HCT116 (cell line): ENCODE measurements around the gene FNDC3B. TPM values are rescaled to one million over a fixed set of nuclear protein-coding genes. Genes with fewer than 3 reads are reported as not detected.

Experiments used
- ATAC-seq: fragments of 200-7000 bp; cut with Tn5 transposase; 2 replicates; pipeline ENCODE4 v1.9.1; 2020; ENCODE audit warnings: mild to moderate bottlenecking, moderate library complexity
- BruUV-seq: library from RNA; stranded (reverse); fragments of 400-500 nt; replicated peaks from 2 replicates; lab custom pipeline; 2021; lab: Mats Ljungman, UMichigan
- CTCF ChIA-PET: fragments of 300-600 bp; sonication (Branson Sonifier 250); formaldehyde crosslinking; loops from one replicate; lab custom pipeline; 2021; ENCODE audit warnings: antibody characterized with exemption; lab: Charles Lee
- POLR2A ChIA-PET: fragments of 300-600, 350-600 bp; sonication (Branson Sonifier 250); formaldehyde crosslinking; loops from one replicate; lab custom pipeline; 2021; ENCODE audit warnings: antibody characterized with exemption; lab: Charles Lee
- RAD21 ChIA-PET, 2 experiments: fragments of 300-600 bp; sonication (Branson Sonifier 250); formaldehyde crosslinking; loops; one replicate each; lab custom pipeline; 2023; ENCODE audit warnings: low total read pairs in 2 of 2; ENCODE audit not compliant: uncharacterized antibody in 2 of 2, unreplicated experiment in 2 of 2, low non-redundant PET in 1 of 2; lab: Charles Lee
- DNase-seq: peaks from one replicate; pipeline ENCODE4 v3.0.0-alpha.2; 2010; ENCODE audit warnings: low read depth, low spot score
- H2AFZ ChIP-seq: fragments of 200-600 bp; shearing (Covaris generic), sonication (generic); 2 replicates; pipeline ENCODE4 v1.6.1; 2017; ENCODE audit warnings: low read depth, mixed run types, mixed read lengths, antibody characterized with exemption, low read length; ENCODE audit not compliant: poor library complexity, severe bottlenecking
- H3K27ac ChIP-seq: 2 replicates; pipeline ENCODE4 v1.5.1; 2012; ENCODE audit warnings: low read depth, low read length
- H3K27me3 ChIP-seq: fragments of 200-600 bp; sonication (generic); 2 replicates; pipeline ENCODE4 v1.6.1; 2016; ENCODE audit warnings: mixed run types, low read length, mixed read lengths; ENCODE audit not compliant: insufficient read depth
- H3K36me3 ChIP-seq, 2 experiments: fragments of 200-500 bp in 1 of 2; fragments of 200-600 bp in 1 of 2; sonication (Bioruptor generic) in 1 of 2; sonication (generic) in 1 of 2; 2 replicates each; pipeline versions ENCODE4 v1.5.1 to v1.6.1; 2014 to 2016; ENCODE audit warnings: low read length in 2 of 2, inconsistent platforms in 1 of 2, mixed read lengths in 1 of 2, mixed run types in 1 of 2; ENCODE audit not compliant: insufficient read depth in 2 of 2, control insufficient read depth in 1 of 2
- H3K4me1 ChIP-seq, 2 experiments: fragments of 200-600 bp in 1 of 2; sonication (generic) in 1 of 2; 2 replicates each; pipeline versions ENCODE4 v1.5.1 to v1.6.1; 2012 to 2017; ENCODE audit warnings: low read length in 2 of 2, inconsistent platforms in 1 of 2, mild to moderate bottlenecking in 1 of 2, mixed read lengths in 1 of 2, mixed run types in 1 of 2, moderate library complexity in 1 of 2; ENCODE audit not compliant: insufficient read depth in 2 of 2, control insufficient read depth in 1 of 2
- H3K4me2 ChIP-seq: fragments of 200-600 bp; sonication (generic); 2 replicates; pipeline ENCODE4 v1.6.1; 2017; ENCODE audit warnings: mixed run types, low read length, mixed read lengths
- H3K4me3 ChIP-seq, 2 experiments: fragments of 200-600 bp in 1 of 2; sonication (generic) in 1 of 2; replicated peaks in 1 of 2; 2 replicates each; pipeline ENCODE4 v1.5.1; 2011 to 2016; ENCODE audit warnings: low read length in 2 of 2, control low read depth in 1 of 2, low read depth in 1 of 2, mild to moderate bottlenecking in 1 of 2, mixed read lengths in 1 of 2, mixed run types in 1 of 2
- H3K79me2 ChIP-seq: fragments of 200-600 bp; sonication (generic); 2 replicates; pipeline ENCODE4 v1.6.1; 2017; ENCODE audit warnings: mild to moderate bottlenecking, mixed run types, low read length, moderate library complexity, mixed read lengths; ENCODE audit not compliant: insufficient read depth
- H3K9ac ChIP-seq: fragments of 200-600 bp; sonication (generic); 2 replicates; pipeline ENCODE4 v1.6.1; 2016; ENCODE audit warnings: low read length, mixed read lengths
- H3K9me2 ChIP-seq: fragments of 200-600 bp; sonication (generic), shearing (Covaris generic); 2 replicates; pipeline ENCODE4 v1.6.1; 2017; ENCODE audit warnings: mixed run types, mild to moderate bottlenecking, moderate library complexity; ENCODE audit not compliant: insufficient read depth
- H3K9me3 ChIP-seq, 2 experiments: fragments of 200-500 bp in 1 of 2; fragments of 200-600 bp in 1 of 2; sonication (Bioruptor generic) in 1 of 2; sonication (generic) in 1 of 2; 2 replicates each; pipeline ENCODE4 v1.6.1; 2014 to 2017; ENCODE audit warnings: low read length in 2 of 2, mixed read lengths in 2 of 2, inconsistent platforms in 1 of 2, low read depth in 1 of 2, mild to moderate bottlenecking in 1 of 2, mixed run types in 1 of 2, moderate library complexity in 1 of 2; ENCODE audit not compliant: control insufficient read depth in 1 of 2, insufficient read depth in 1 of 2
- H4K20me1 ChIP-seq: fragments of 200-600 bp; sonication (generic), shearing (Covaris generic); 2 replicates; pipeline ENCODE4 v1.6.1; 2017; ENCODE audit warnings: mixed run types, mild to moderate bottlenecking, moderate library complexity; ENCODE audit not compliant: insufficient read depth
- CBX3 ChIP-seq: IDR thresholded peaks from 2 replicates; pipeline ENCODE4 v1.6.1; 2012; ENCODE audit warnings: low read depth
- EGR1 ChIP-seq: IDR thresholded peaks from 2 replicates; pipeline ENCODE4 v1.6.1; 2012; ENCODE audit warnings: low read depth
- FOSL1 ChIP-seq: IDR thresholded peaks from 2 replicates; pipeline ENCODE4 v1.6.1; 2012; ENCODE audit warnings: low read depth
- RAD21 ChIP-seq: IDR thresholded peaks from 2 replicates; pipeline ENCODE4 v1.6.1; 2012; ENCODE audit warnings: low read depth, mild to moderate bottlenecking
- SRF ChIP-seq: IDR thresholded peaks from 2 replicates; pipeline ENCODE4 v1.6.1; 2012; ENCODE audit warnings: low read depth
- ZFX ChIP-seq: fragments of 450-650 bp; IDR thresholded peaks from 2 replicates; pipeline ENCODE4 v1.6.1; 2017
- intact Hi-C: fragments of 100-400 bp; cut with micrococcal nuclease; formaldehyde crosslinking; loops from 2 replicates; pipeline ENCODE4 v1.10.0; 2022
- total RNA-seq: library from RNA; stranded (reverse); gene quantifications from one replicate; pipeline ENCODE4 v1.2.1, GENCODE V29; 2021; ENCODE audit not compliant: unreplicated experiment
- TF ChIP-seq, protein P1 (sequence below): IDR thresholded peaks from 2 replicates; pipeline ENCODE4 v1.6.1; 2011; ENCODE audit warnings: mild to moderate bottlenecking, low read length, moderate library complexity; ENCODE audit not compliant: insufficient replicate concordance; ENCODE audit errors: extremely low read depth
- TF ChIP-seq, protein P2 (sequence below): IDR thresholded peaks from 2 replicates; pipeline ENCODE4 v1.6.1; 2012
- TF ChIP-seq, protein P3 (sequence below): IDR thresholded peaks from 2 replicates; pipeline ENCODE4 v1.6.1; 2012; ENCODE audit warnings: low read depth

The FNDC3B gene
- total RNA-seq, 1 experiment from 2014 or later: 45.7 TPM

DNA sequence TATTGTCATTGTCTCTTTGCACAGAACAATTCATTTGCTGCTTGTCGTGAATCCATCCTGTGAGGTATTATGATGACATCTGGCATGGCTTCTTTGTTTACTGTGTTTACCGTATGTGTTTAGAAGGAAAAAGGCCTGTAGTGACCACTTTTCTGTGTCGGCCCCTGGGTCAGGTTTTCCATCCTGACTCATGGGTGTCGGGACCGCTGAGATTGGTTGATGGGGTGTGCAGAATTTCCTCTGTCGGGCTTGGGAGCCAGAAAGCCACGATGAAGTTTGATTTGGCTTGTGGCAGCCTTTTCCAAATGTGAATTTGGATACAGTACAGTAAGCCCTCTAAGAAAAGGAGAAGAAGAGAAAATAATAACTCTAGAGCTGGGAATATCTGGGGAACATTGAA lies 113.5 kb downstream of the FNDC3B start:
- Histone ChIP-seq H4K20me1 (no peaks in the 10 kb centered on the region), H3K27ac (peak overlapping the region; percentile 47), H2AFZ (no peak overlapping the region), H3K27me3 (no peaks in the 10 kb centered on the region), H3K9me2 (no peaks in the 10 kb centered on the region), H3K4me1 (peaks cover 53 to 62% of the 10 kb centered on the region in 2 experiments), H3K9me3 (no peaks in the 10 kb centered on the region), H3K36me3 (no peaks in the 10 kb centered on the region; a peak in 1 of 4 replicates), H3K4me2 (peak overlapping the region; percentile 55), H3K9ac (peak overlapping the region; percentile 53), H3K4me3 (peak overlapping the region in 1 of 2 experiments; percentile 7; a peak in 2 of 4 replicates), H3K79me2 (peaks cover 9% of the 10 kb centered on the region; the same call in 1 of the 2 replicates)
- ATAC-seq (peak; percentile 14), DNase-seq (no peak)
- ChIA-PET RAD21 (interaction anchor here in 1 of 2 experiments (0.7 kb wide), 1 partner anchor 86 kb away, joined by 3 read pairs; no protein-coding TSS in a partner anchor), POLR2A (interaction anchor here (0.9 to 1.3 kb wide), 2 partner anchors 11 to 111 kb away, joined by 3 to 5 read pairs; no protein-coding TSS in a partner anchor), CTCF (interaction anchor here (1.0 kb wide), 1 partner anchor 16 kb away, joined by 3 read pairs; no protein-coding TSS in a partner anchor)
- no TSS peak for BruUV-seq
- TF ChIP-seq, protein P1, sequence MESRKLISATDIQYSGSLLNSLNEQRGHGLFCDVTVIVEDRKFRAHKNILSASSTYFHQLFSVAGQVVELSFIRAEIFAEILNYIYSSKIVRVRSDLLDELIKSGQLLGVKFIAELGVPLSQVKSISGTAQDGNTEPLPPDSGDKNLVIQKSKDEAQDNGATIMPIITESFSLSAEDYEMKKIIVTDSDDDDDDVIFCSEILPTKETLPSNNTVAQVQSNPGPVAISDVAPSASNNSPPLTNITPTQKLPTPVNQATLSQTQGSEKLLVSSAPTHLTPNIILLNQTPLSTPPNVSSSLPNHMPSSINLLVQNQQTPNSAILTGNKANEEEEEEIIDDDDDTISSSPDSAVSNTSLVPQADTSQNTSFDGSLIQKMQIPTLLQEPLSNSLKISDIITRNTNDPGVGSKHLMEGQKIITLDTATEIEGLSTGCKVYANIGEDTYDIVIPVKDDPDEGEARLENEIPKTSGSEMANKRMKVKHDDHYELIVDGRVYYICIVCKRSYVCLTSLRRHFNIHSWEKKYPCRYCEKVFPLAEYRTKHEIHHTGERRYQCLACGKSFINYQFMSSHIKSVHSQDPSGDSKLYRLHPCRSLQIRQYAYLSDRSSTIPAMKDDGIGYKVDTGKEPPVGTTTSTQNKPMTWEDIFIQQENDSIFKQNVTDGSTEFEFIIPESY: no peak
- intact Hi-C loops: loop anchor here (10.0 kb wide), 1 partner anchor 178 kb away; no protein-coding TSS in a partner anchor

DNA sequence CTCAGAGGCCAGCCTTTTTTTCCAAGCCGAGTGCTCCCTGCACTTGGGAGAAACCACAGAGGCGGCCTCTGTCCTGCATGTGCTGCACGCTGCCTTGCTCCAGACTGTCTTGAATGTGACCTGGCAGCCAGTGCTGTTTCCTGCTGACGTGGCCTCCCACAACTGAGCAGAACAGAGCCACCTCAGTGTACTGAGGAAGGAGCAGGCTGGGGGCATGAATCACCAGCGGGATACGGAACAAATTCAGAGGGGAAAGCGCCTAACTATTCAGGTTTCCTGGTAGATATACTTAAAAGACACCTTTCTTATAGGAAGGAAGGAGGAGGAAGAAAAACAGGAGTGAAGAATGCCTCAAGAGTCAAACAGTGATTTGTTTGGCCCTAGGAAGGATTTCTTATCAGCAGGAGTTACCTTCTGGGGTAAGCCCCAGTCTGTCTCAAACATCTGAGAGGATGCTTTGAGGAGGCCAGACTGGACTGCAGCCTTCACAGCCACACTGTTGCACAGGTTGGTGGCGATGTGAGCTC lies 114.0 kb downstream of the FNDC3B start:
- Histone ChIP-seq H3K9ac (peak overlapping the region; percentile 53), H3K9me2 (no peaks in the 10 kb centered on the region), H3K9me3 (no peaks in the 10 kb centered on the region), H3K4me2 (peak overlapping the region; percentile 55), H4K20me1 (no peaks in the 10 kb centered on the region), H2AFZ (no peak overlapping the region), H3K36me3 (no peaks in the 10 kb centered on the region; a peak in 1 of 4 replicates), H3K27me3 (no peaks in the 10 kb centered on the region), H3K27ac (peak overlapping the region; percentile 47), H3K4me3 (peak overlapping the region in 1 of 2 experiments; percentile 7; a peak in 2 of 4 replicates), H3K4me1 (peaks cover 52 to 59% of the 10 kb centered on the region in 2 experiments), H3K79me2 (peaks cover 9% of the 10 kb centered on the region; the same call in 1 of the 2 replicates)
- ChIA-PET POLR2A (interaction anchor here (0.9 to 1.3 kb wide), 2 partner anchors 11 to 112 kb away, joined by 3 to 5 read pairs; no protein-coding TSS in a partner anchor), CTCF (interaction anchor here (0.5 to 1.0 kb wide), 2 partner anchors 15 to 182 kb away, joined by 3 read pairs; no protein-coding TSS in a partner anchor), RAD21 (no interaction called here)
- no TSS peak for BruUV-seq
- ATAC-seq: peak; percentile 98
- DNase-seq: peak; percentile 93
- intact Hi-C loops: loop anchor here (10.0 kb wide), 1 partner anchor 179 kb away; no protein-coding TSS in a partner anchor
- TF ChIP-seq CBX3: peak; percentile 99
- TF ChIP-seq EGR1: no peak
- peak; percentile 36; the same call in 1 of the 2 replicates for TF ChIP-seq RAD21
- TF ChIP-seq SRF: peak; percentile 59
- TF ChIP-seq, protein P1: no peak
- TF ChIP-seq, protein P2, sequence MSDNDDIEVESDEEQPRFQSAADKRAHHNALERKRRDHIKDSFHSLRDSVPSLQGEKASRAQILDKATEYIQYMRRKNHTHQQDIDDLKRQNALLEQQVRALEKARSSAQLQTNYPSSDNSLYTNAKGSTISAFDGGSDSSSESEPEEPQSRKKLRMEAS: peak; percentile 98
- TF ChIP-seq ZFX: no peak
- TF ChIP-seq FOSL1: peak; percentile 82
- TF ChIP-seq, protein P3, sequence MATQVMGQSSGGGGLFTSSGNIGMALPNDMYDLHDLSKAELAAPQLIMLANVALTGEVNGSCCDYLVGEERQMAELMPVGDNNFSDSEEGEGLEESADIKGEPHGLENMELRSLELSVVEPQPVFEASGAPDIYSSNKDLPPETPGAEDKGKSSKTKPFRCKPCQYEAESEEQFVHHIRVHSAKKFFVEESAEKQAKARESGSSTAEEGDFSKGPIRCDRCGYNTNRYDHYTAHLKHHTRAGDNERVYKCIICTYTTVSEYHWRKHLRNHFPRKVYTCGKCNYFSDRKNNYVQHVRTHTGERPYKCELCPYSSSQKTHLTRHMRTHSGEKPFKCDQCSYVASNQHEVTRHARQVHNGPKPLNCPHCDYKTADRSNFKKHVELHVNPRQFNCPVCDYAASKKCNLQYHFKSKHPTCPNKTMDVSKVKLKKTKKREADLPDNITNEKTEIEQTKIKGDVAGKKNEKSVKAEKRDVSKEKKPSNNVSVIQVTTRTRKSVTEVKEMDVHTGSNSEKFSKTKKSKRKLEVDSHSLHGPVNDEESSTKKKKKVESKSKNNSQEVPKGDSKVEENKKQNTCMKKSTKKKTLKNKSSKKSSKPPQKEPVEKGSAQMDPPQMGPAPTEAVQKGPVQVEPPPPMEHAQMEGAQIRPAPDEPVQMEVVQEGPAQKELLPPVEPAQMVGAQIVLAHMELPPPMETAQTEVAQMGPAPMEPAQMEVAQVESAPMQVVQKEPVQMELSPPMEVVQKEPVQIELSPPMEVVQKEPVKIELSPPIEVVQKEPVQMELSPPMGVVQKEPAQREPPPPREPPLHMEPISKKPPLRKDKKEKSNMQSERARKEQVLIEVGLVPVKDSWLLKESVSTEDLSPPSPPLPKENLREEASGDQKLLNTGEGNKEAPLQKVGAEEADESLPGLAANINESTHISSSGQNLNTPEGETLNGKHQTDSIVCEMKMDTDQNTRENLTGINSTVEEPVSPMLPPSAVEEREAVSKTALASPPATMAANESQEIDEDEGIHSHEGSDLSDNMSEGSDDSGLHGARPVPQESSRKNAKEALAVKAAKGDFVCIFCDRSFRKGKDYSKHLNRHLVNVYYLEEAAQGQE: no peak
